Calu3 (cell line): ENCODE results near the gene TRAPPC4. TPM values are rescaled to one million over a fixed set of nuclear protein-coding genes. Genes with fewer than 3 reads are reported as not detected.
"Not testable (repeated sequence)": the region's sequence is repeated elsewhere in the genome, so short reads cannot be mapped to it uniquely, and the experiment has no call there.

ENCODE experiments used
- Bru-seq: library from RNA; stranded (reverse); fragments of 400-500 nt; gene quantifications from one replicate; lab custom pipeline; 2021; lab: Mats Ljungman, UMichigan
- BruChase-seq, 2 experiments: library from RNA; stranded (reverse); fragments of 400-500 nt; gene quantifications; one replicate each; lab custom pipeline; 2021; lab: Mats Ljungman, UMichigan
- BruUV-seq: library from RNA; stranded (reverse); fragments of 400-500 nt; replicated peaks from 2 replicates; lab custom pipeline; 2021; lab: Mats Ljungman, UMichigan
- CTCF ChIA-PET: fragments of 300-600 bp; sonication (Branson Sonifier 250); formaldehyde crosslinking; loops from one replicate; lab custom pipeline; 2022; ENCODE audit warnings: antibody characterized with exemption; lab: Charles Lee
- DNase-seq: peaks from one replicate; pipeline ENCODE4 v3.0.0; 2022
- H3K27ac Mint-ChIP-seq: one replicate; pipeline ENCODE4 v1.8.0; 2022; ENCODE audit warnings: mixed read lengths; ENCODE audit not compliant: unreplicated experiment
- H3K27me3 Mint-ChIP-seq: one replicate; pipeline ENCODE4 v1.8.0; 2022; ENCODE audit warnings: mixed read lengths; ENCODE audit not compliant: unreplicated experiment
- H3K36me3 Mint-ChIP-seq: one replicate; pipeline ENCODE4 v1.8.0; 2022; ENCODE audit warnings: mild to moderate bottlenecking, moderate library complexity, mixed read lengths; ENCODE audit not compliant: insufficient read depth, unreplicated experiment
- H3K4me1 Mint-ChIP-seq: one replicate; pipeline ENCODE4 v1.8.0; 2022; ENCODE audit warnings: mild to moderate bottlenecking, low read depth, mixed read lengths; ENCODE audit not compliant: unreplicated experiment
- H3K4me3 Mint-ChIP-seq: one replicate; pipeline ENCODE4 v1.8.0; 2022; ENCODE audit warnings: mild to moderate bottlenecking, low read depth, moderate library complexity, mixed read lengths; ENCODE audit not compliant: unreplicated experiment
- H3K9me3 Mint-ChIP-seq: one replicate; pipeline ENCODE4 v1.8.0; 2022; ENCODE audit warnings: low read depth, mixed read lengths; ENCODE audit not compliant: unreplicated experiment
- CTCF ChIP-seq: fragments of 200-600 bp; IDR thresholded peaks from one replicate; pipeline ENCODE4 v1.8.0; 2022; ENCODE audit warnings: antibody characterized with exemption; ENCODE audit not compliant: unreplicated experiment
- intact Hi-C: fragments of 100-400 bp; cut with micrococcal nuclease; formaldehyde crosslinking; loops from one replicate; pipeline ENCODE4 v1.10.0; 2022; ENCODE audit not compliant: unreplicated experiment
- long read RNA-seq: library from polyadenylated mRNA; stranded (forward); transcript quantifications from one replicate; pipeline ENCODE4 v2.0.0, GENCODE V29; 2022
- total RNA-seq: library from RNA; stranded (reverse); gene quantifications from 2 replicates; pipeline ENCODE4 v1.2.3, GENCODE V29; 2022

TRAPPC4 gene
- total RNA-seq (42.0 and 43.9 TPM in 2 replicates), Bru-seq, nascent RNA (percentile 64 among the genes with signal in this experiment), BruChase-seq, experiment 1, labeled RNA remaining after a 6-hour chase (percentile 71 among the genes with signal in this experiment), BruChase-seq, experiment 2, labeled RNA remaining after a 2-hour chase (percentile 67 among the genes with signal in this experiment)
- long read RNA-seq, transcript TRAPPC4-214 (5 exons, 1,759 nt): major isoform, 56 of 62 reads
- long read RNA-seq, partial matches to known transcripts: 0 of 62 reads
- long read RNA-seq, other reads (novel, unspliced or antisense): 1 of 62 reads

- Mint-ChIP-seq H3K36me3 (peaks cover 77% of the 10 kb centered on the region), H3K4me3 (peak within 1 kb of the TSS; percentile 93), H3K27me3 (no peaks in the 10 kb centered on the region), H3K9me3 (no peaks in the 10 kb centered on the region), H3K4me1 (peaks cover 15% of the 10 kb centered on the region), H3K27ac (peak within 1 kb of the TSS; percentile 93)
- CTCF ChIA-PET: interaction anchor here (0.6 kb wide), 2 partner anchors 227 to 1286 kb away, joined by 3 read pairs; no protein-coding TSS in a partner anchor
- intact Hi-C loops: no loop called here
- DNase-seq: peak; percentile 90
- TF ChIP-seq CTCF: no peak
- BruUV-seq: no TSS peak
These were observed at the start of gene TRAPPC4, which contains the start of gene RPS25 for GRCh38 chr11:119018074-119018938. Gene TRAPPC4 (plus strand): TSS chr11:119018766. CDS start chr11:119018796, 30 bp downstream. Gene RPS25 (minus strand): TSS chr11:119018343. CDS start chr11:119018284, 59 bp downstream.

- H3K27me3 Mint-ChIP-seq, H3K36me3 Mint-ChIP-seq, H3K4me1 Mint-ChIP-seq, CTCF ChIA-PET, DNase-seq, BruUV-seq, intact Hi-C loops, H3K4me3 Mint-ChIP-seq, H3K9me3 Mint-ChIP-seq, H3K27ac Mint-ChIP-seq: not testable (repeated sequence)
These were observed 49.1 kb upstream of the TRAPPC4 start for GRCh38 chr11:118969508-118969907.

GRCh38 chr11:118971646-118972045 lies 46.9 kb upstream of the TRAPPC4 start, which contains the start of gene FOXR1:
Gene FOXR1 (plus strand): TSS chr11:118971761. CDS start chr11:118971932, 171 bp downstream.
- Mint-ChIP-seq H3K27me3 (peaks cover 26% of the 10 kb centered on the region), H3K27ac (no peak within 1 kb of the TSS), H3K4me3 (no peak within 1 kb of the TSS), H3K36me3 (no peaks in the 10 kb centered on the region), H3K4me1 (no peaks in the 10 kb centered on the region), H3K9me3 (no peaks in the 10 kb centered on the region)
- no peak for TF ChIP-seq CTCF
- CTCF ChIA-PET: no interaction called here
- BruUV-seq: no TSS peak
- DNase-seq: no peak
- intact Hi-C loops: no loop called here

GRCh38 chr11:118973985-118974384 lies 44.6 kb upstream of the TRAPPC4 start:
- intact Hi-C loops: no loop called here
- no peak for TF ChIP-seq CTCF
- Mint-ChIP-seq H3K27me3 (peaks cover 26% of the 10 kb centered on the region), H3K4me1 (no peaks in the 10 kb centered on the region), H3K36me3 (no peaks in the 10 kb centered on the region), H3K4me3 (no peak overlapping the region), H3K27ac (no peak overlapping the region), H3K9me3 (no peaks in the 10 kb centered on the region)
- DNase-seq: no peak
- CTCF ChIA-PET: no interaction called here
- BruUV-seq: no TSS peak
